ENCODE measurements around the gene STRADA. TPM values are rescaled to one million over a fixed set of nuclear protein-coding genes. Genes with fewer than 3 reads are reported as not detected.
A peak's percentile ranks its signal among the peaks of the same experiment; 100 is the strongest.

STRADA gene
- total RNA-seq, 1 donor from 2014 or later: 3.2 TPM

- intact Hi-C loops (cut with DNase I): no loop called here
- no peak for DNase-seq (ENCODE audit: low spot score in 2 of 2)
- Histone ChIP-seq H3K9me3 (no peaks in the 10 kb centered on the region), H3K4me3 (no peak overlapping the region), H3K4me1 (peaks cover 0 to 4% of the 10 kb centered on the region in 2 donors), H3K27me3 (no peaks in the 10 kb centered on the region), H3K36me3 (peaks cover 52 to 56% of the 10 kb centered on the region in 2 donors), H3K27ac (peak overlapping the region in 1 of 2 donors; percentile 11)
- no peak for TF ChIP-seq CTCF (IDR thresholded peaks at IDR 0.05)
These were observed 47.2 kb downstream of the STRADA start for GRCh38 chr17:63694229-63694949.

- no peaks in the 10 kb centered on the region for H3K9me3 ChIP-seq
- TF ChIP-seq CTCF (IDR thresholded peaks at IDR 0.05): no peak
- intact Hi-C loops (cut with DNase I): no loop called here
- no peak overlapping the region for H3K27ac ChIP-seq
- no peak for DNase-seq (ENCODE audit: low spot score in 2 of 2)
- H3K36me3 ChIP-seq: peaks cover 61 to 65% of the 10 kb centered on the region in 2 donors
- H3K4me3 ChIP-seq: no peak overlapping the region
- no peaks in the 10 kb centered on the region for H3K4me1 ChIP-seq
- no peaks in the 10 kb centered on the region for H3K27me3 ChIP-seq
These were observed 48.0 kb downstream of the STRADA start for GRCh38 chr17:63693411-63694113.

- intact Hi-C loops (cut with DNase I): no loop called here
- TF ChIP-seq CTCF (IDR thresholded peaks at IDR 0.05): no peak
- Histone ChIP-seq H3K36me3 (peaks cover 66 to 68% of the 10 kb centered on the region in 2 donors), H3K27me3 (no peaks in the 10 kb centered on the region), H3K4me1 (no peaks in the 10 kb centered on the region), H3K4me3 (no peak overlapping the region), H3K9me3 (no peaks in the 10 kb centered on the region), H3K27ac (no peak overlapping the region)
- no peak for DNase-seq (ENCODE audit: low spot score in 2 of 2)
These were observed 49.3 kb downstream of the STRADA start for GRCh38 chr17:63692195-63692816.

GRCh38 chr17:63689479-63689878 is 52.1 kb downstream of the STRADA start:
- TF ChIP-seq CTCF (IDR thresholded peaks at IDR 0.05): no peak
- H3K36me3 ChIP-seq: peaks cover 60 to 77% of the 10 kb centered on the region in 2 donors
- H3K27ac ChIP-seq: no peak overlapping the region
- H3K27me3 ChIP-seq: no peaks in the 10 kb centered on the region
- peaks cover 5 to 9% of the 10 kb centered on the region in 2 donors for H3K4me1 ChIP-seq
- H3K4me3 ChIP-seq: no peak overlapping the region
- H3K9me3 ChIP-seq: no peaks in the 10 kb centered on the region
- intact Hi-C loops (cut with DNase I): no loop called here
- no peak for DNase-seq (ENCODE audit: low spot score in 2 of 2)

GRCh38 chr17:63688396-63689020 is 53.1 kb downstream of the STRADA start:
- H3K27me3 ChIP-seq: no peaks in the 10 kb centered on the region
- H3K4me1 ChIP-seq: peaks cover 5 to 9% of the 10 kb centered on the region in 2 donors
- no peak overlapping the region for H3K27ac ChIP-seq
- H3K36me3 ChIP-seq: peaks cover 55 to 77% of the 10 kb centered on the region in 2 donors
- TF ChIP-seq CTCF (IDR thresholded peaks at IDR 0.05): no peak
- no peak for DNase-seq (ENCODE audit: low spot score in 2 of 2)
- H3K9me3 ChIP-seq: no peaks in the 10 kb centered on the region
- H3K4me3 ChIP-seq: no peak overlapping the region
- intact Hi-C loops (cut with DNase I): no loop called here

Data from ascending aorta (tissue), 2 donors.